ENCODE data around the gene PIGR. TPM values are rescaled to one million over a fixed set of nuclear protein-coding genes. Genes with fewer than 3 reads are reported as not detected.

PIGR gene
- total and polyA plus RNA-seq, 9 of the 15 experiments (the other 6 are each of a cell fraction or from before 2014, with no cell fraction given), result 0.01 to 1.5 (median 0.03) TPM; not detected in 4

DNA sequence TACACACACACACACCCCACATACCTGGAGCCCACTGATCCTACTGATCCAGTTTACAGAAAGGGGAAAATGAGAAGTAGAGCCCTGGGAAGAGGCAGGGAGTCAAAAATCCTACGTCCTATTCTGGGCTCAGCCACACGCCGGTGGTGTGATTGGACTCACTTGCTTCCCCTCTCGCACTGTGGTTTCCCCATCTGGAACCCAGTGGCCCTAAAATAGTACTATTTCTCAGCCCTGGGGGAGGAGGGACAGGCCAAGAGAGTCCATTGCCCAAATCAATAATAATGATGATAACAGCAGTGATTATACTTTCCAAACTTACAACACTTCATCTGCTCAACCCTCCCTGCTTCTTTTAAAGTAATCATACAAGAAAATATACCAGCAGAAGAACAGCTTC lies 2.9 kb upstream of the PIGR start:
- no peak overlapping the region for H3K4me3 ChIP-seq
- DNase-seq (ENCODE audit: extremely low read depth in 1 of 4, low spot score in 3 of 4), result no peak
- no peak overlapping the region for H3K9ac ChIP-seq (ENCODE audit: insufficient read depth in 1 of 2, low read depth in 2 of 2, low read length in 2 of 2)
- BruUV-seq (replicated peaks), result no TSS peak
- H3K36me3 ChIP-seq (ENCODE audit: control insufficient read depth, insufficient read depth, low read length), result no peaks in the 10 kb centered on the region
- H3K4me2 ChIP-seq (ENCODE audit: insufficient read depth, low read length), result no peak overlapping the region
- H4K20me1 ChIP-seq (replicated peaks; ENCODE audit: control insufficient read depth, insufficient read depth, low read length), result no peaks in the 10 kb centered on the region
- H3K27ac ChIP-seq (ENCODE audit: extremely low read depth, low read depth, low read length), result no peak overlapping the region
- no peak overlapping the region for H2AFZ ChIP-seq (ENCODE audit: low read depth, low read length)
- H3K9me1 ChIP-seq (ENCODE audit: control insufficient read depth, insufficient read depth, low read length), result no peaks in the 10 kb centered on the region
- H3K79me2 ChIP-seq (ENCODE audit: control insufficient read depth, insufficient read depth, low read length), result no peaks in the 10 kb centered on the region
- ChIA-PET POLR2A (interaction anchor here (1.0 kb wide), 1 partner anchor 10 kb away, joined by 3 read pairs; no protein-coding TSS in a partner anchor), CTCF (ENCODE audit: low intra/inter-chr PET ratio) (no interaction called here)
- WGBS (ENCODE audit: insufficient coverage, low coverage, missing lambda C conversion rate), result 26% methylated on average over 4 of the region's 4 CpGs
- H3K4me1 ChIP-seq (replicated peaks in 1 of 2; ENCODE audit: control insufficient read depth in 2 of 2, insufficient read depth in 2 of 2, low read length in 2 of 2), result peaks cover 7 to 13% of the 10 kb centered on the region in 2 experiments
- no peak for ATAC-seq
- no peak for TF ChIP-seq PURB (CRISPR knock-in tag; IDR thresholded peaks at IDR 0.05; ENCODE audit: low read depth)
- TF ChIP-seq, protein P1, sequence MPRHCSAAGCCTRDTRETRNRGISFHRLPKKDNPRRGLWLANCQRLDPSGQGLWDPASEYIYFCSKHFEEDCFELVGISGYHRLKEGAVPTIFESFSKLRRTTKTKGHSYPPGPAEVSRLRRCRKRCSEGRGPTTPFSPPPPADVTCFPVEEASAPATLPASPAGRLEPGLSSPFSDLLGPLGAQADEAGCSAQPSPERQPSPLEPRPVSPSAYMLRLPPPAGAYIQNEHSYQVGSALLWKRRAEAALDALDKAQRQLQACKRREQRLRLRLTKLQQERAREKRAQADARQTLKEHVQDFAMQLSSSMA (CRISPR knock-in tag; IDR thresholded peaks at IDR 0.05), result no peak
- TF ChIP-seq, protein P2, sequence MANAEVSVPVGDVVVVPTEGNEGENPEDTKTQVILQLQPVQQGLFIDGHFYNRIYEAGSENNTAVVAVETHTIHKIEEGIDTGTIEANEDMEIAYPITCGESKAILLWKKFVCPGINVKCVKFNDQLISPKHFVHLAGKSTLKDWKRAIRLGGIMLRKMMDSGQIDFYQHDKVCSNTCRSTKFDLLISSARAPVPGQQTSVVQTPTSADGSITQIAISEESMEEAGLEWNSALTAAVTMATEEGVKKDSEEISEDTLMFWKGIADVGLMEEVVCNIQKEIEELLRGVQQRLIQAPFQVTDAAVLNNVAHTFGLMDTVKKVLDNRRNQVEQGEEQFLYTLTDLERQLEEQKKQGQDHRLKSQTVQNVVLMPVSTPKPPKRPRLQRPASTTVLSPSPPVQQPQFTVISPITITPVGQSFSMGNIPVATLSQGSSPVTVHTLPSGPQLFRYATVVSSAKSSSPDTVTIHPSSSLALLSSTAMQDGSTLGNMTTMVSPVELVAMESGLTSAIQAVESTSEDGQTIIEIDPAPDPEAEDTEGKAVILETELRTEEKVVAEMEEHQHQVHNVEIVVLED (CRISPR knock-in tag; IDR thresholded peaks at IDR 0.05), result no peak
- TF ChIP-seq ZNF263 (CRISPR knock-in tag; IDR thresholded peaks at IDR 0.05; ENCODE audit: borderline replicate concordance), result no peak
- no peak for TF ChIP-seq TEAD4 (IDR thresholded peaks at IDR 0.05; ENCODE audit: low read length)
- TF ChIP-seq TEAD4 (CRISPR knock-in tag; IDR thresholded peaks at IDR 0.05; ENCODE audit: borderline replicate concordance), result no peak
- TF ChIP-seq CREB1 (IDR thresholded peaks at IDR 0.05), result no peak
- no peak for TF ChIP-seq CREB1 (CRISPR knock-in tag; IDR thresholded peaks at IDR 0.05)
- TF ChIP-seq, protein P3, sequence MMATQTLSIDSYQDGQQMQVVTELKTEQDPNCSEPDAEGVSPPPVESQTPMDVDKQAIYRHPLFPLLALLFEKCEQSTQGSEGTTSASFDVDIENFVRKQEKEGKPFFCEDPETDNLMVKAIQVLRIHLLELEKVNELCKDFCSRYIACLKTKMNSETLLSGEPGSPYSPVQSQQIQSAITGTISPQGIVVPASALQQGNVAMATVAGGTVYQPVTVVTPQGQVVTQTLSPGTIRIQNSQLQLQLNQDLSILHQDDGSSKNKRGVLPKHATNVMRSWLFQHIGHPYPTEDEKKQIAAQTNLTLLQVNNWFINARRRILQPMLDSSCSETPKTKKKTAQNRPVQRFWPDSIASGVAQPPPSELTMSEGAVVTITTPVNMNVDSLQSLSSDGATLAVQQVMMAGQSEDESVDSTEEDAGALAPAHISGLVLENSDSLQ (IDR thresholded peaks at IDR 0.05), result no peak
- intact Hi-C loops (cut with micrococcal nuclease), result no loop called here
- in situ Hi-C loops (cut with MboI), result no loop called here
- no peak for FAIRE-seq
- no peaks in the 10 kb centered on the region for H3K27me3 ChIP-seq (ENCODE audit: control insufficient read depth in 2 of 2, insufficient read depth in 2 of 2, low read length in 2 of 2)
- no peaks in the 10 kb centered on the region for H3K9me3 ChIP-seq (replicated peaks; ENCODE audit: control insufficient read depth, insufficient read depth, low read depth, low read length)
